GM15510 (cell line): ENCODE data around the gene KIF7.
A peak's percentile ranks its signal among the peaks of the same experiment; 100 is the strongest.

Experiments
- POLR2A ChIP-seq: IDR thresholded peaks from 3 replicates; pipeline ENCODE4 v1.6.1; 2011; ENCODE audit warnings: borderline replicate concordance; ENCODE audit not compliant: insufficient read length; ENCODE audit errors: extremely low read depth

Gene KIF7, protein sequence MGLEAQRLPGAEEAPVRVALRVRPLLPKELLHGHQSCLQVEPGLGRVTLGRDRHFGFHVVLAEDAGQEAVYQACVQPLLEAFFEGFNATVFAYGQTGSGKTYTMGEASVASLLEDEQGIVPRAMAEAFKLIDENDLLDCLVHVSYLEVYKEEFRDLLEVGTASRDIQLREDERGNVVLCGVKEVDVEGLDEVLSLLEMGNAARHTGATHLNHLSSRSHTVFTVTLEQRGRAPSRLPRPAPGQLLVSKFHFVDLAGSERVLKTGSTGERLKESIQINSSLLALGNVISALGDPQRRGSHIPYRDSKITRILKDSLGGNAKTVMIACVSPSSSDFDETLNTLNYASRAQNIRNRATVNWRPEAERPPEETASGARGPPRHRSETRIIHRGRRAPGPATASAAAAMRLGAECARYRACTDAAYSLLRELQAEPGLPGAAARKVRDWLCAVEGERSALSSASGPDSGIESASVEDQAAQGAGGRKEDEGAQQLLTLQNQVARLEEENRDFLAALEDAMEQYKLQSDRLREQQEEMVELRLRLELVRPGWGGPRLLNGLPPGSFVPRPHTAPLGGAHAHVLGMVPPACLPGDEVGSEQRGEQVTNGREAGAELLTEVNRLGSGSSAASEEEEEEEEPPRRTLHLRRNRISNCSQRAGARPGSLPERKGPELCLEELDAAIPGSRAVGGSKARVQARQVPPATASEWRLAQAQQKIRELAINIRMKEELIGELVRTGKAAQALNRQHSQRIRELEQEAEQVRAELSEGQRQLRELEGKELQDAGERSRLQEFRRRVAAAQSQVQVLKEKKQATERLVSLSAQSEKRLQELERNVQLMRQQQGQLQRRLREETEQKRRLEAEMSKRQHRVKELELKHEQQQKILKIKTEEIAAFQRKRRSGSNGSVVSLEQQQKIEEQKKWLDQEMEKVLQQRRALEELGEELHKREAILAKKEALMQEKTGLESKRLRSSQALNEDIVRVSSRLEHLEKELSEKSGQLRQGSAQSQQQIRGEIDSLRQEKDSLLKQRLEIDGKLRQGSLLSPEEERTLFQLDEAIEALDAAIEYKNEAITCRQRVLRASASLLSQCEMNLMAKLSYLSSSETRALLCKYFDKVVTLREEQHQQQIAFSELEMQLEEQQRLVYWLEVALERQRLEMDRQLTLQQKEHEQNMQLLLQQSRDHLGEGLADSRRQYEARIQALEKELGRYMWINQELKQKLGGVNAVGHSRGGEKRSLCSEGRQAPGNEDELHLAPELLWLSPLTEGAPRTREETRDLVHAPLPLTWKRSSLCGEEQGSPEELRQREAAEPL (N-terminal part only)

DNA sequence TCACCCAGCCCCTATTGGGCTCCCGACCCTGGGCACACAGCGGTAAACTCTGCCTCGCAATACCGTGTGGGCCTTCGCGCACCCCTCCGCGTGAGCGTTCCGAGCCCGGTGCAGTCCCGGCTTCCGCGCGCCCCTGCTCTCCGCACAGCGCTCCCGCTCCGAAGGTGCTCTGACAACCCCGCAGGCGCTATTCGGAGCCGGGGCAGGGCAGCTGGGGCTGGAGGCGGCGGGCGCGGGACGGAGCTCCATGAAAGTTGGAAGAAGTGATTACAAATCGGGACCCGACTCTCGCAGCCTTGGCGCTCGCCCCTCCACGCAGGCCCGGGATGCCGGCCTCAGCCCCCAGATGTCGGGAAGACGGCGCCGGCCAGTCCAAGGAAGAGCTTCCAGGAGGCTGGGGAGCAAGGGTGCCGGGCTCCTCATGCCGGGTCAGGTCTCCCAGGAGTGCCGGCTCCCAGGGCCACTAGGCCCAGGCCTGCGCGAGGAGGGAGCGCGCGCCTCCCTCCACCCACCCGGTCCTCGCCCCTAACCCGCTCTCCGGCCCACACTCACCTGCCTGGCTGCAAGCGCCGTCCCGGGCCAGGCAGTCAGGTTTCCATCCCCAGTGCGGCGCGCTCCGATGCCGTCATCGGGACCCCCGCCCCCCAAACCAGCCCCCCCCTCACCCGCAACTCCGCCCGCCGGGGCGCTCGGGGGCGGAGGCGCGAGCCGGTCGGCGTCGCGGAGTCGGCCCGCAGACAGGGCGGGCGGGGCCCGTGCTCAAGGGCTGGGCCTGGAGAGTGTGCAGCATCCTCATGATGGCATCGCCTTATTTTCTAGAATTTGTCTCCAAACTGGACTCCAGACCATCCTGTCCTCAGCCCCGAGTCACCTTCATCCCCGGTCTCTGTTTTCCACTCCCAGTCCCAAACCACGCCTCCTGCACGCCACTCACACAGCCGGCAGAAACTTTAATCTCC, at the start of gene KIF7:
Gene KIF7, minus strand, starts transcription at position 621 of the 959 bp plus-strand sequence. CDS start 2,537 bp downstream, outside the sequence.
- TF ChIP-seq POLR2A: no peak

DNA sequence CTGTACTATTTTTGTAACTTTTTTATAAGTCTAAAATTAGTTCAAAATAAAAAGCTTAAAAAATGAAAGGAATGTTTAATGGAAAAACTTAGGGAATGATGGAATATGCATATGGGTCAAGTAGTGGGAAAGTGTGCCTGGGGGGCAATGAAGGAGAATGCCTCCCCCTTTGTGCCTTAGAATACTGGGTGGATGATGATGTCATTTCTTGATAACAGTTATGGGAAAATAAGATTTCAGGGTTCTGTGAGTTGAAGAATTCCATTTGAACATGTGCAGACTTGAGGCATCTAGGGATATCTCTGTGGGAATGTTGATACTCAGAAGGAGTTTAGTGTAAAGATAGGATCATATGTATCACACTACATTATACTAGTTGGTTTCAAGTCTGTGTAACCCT, 49.1 kb upstream of the KIF7 start:
- no peak for TF ChIP-seq POLR2A

DNA sequence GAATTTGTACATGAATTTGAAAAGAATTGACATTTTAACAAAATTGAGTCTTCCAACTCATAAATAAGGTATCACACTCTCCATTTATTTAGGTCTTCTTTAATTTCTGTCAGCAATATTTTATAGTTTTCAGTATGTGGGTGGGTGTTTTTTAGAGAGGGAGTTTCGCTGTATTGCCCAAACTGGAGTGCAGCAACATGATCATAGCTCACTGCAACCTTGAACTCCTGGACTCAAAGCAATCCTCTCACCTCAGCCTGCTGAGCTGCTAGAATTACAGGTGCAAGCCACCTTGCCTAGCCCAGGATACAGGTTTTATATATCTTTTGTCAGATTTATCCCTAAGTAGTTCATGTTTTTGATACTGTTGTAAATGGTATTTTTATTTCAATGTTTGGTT, 39.9 kb upstream of the KIF7 start:
- no peak for TF ChIP-seq POLR2A

DNA sequence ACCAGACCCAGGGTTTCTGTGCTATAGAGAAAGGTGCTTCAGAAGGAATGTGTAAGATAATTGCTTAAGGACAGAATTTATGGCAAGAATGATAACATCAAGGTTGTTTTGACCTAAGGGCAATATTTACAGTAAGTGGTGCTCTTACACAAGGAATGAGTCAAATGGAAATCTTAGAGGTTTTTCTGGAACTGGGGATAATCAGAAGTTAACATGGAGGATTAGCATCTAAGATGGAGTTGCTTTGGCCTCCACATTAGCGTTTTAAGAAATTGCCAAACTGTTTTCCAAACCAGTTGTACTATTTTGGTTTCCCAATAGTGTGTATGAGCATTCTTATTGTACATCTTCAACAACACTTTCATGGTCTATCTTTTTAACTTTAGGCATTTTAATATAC, 38.4 kb upstream of the KIF7 start:
- TF ChIP-seq POLR2A: no peak

DNA sequence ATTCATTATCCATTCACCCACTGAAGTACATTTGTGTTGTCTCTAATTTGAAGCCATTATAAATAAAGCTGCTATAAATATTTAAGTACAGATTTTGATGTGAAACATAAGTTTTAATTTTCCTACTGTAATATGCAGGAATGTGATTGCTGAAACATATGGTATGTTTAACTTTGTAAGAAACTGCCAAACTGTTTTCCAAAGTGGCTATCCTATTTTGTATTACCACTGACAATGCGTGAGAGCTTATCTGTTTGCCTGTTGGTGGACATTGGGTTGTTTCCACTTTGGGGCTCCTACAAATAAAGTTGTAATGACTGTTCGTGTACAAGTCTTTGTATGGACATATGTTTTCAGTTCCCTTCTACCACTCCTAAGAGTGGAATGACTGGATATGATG, 37.8 kb upstream of the KIF7 start:
- no peak for TF ChIP-seq POLR2A

GRCh38 chr15:89690276-89691218, 35.3 kb upstream of the KIF7 start, which contains the start of the genes PEX11A and WDR93:
Gene PEX11A (minus strand): TSS chr15:89690754. CDS start chr15:89690632, 122 bp downstream.
Gene WDR93 (plus strand): TSS chr15:89690811. CDS start chr15:89701747, 10,936 bp downstream.
- TF ChIP-seq POLR2A: peak; percentile 22

DNA sequence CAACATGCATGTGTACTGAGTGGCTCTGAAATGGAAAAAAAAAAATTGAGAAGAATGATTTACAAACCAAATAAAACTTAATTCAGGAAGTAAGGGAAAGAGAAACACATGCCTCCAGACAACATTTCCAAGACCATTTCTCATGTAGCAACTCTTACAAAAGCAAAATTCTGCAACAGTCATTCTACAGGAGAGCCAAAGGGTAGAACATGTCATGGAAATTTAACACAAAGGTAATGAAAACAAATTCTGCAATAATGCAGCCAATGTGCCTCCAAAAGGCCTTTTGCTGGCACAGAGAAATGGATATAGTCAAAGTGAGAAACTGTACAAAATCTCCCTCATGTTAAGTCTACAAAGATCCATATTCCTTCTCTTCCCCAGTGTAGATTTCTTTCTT, 31.3 kb upstream of the KIF7 start:
- TF ChIP-seq POLR2A: no peak

DNA sequence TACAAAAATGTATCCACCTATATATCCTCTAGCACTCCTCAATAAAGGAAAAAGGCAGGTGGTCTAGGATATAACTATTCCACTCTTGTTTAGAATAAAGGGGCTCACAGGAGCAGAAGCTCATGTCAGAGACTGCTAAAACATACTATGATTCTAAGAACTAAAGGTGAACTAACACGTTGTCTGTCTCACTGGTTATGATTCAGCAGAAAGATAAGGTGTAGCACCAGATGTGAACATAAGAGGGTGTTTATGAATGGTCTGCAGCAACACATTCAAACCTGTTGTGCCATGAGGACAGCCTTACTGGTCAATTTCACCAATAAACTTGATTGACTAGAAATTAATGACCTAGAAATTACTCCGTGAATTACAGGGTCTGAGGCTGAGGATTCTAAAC, 30.7 kb upstream of the KIF7 start:
- TF ChIP-seq POLR2A: no peak

GRCh38 chr15:89681146-89681545, 25.9 kb upstream of the KIF7 start:
- TF ChIP-seq POLR2A: no peak

DNA sequence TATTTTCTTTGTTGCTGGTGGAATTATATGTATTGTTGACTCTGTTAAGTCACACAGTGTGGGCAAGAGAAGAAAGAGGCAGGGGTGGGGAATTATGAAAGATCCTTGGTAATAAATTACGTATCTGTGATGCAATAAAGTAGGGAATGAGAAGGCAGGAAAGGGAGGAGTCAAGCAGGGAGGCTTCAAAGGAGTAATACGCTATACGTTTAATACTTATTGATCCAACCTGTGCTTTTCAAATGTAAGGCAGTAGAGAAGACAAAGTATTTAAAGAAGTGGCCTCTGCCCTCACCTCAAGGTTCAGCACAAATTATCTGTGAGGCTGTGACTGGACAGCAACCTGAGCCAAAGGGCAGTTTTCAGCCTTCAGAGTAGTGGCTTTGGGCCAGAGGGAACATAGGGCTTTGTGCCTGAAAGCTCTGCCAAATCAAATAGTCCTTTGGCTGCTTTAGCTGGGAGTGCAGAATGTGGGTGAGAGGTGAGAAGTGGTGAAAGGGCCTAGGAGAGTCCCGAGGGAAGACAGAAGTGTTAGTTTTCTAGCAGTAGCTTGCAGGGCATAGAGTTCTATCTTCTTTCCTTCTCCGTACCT, 25.1 kb upstream of the KIF7 start:
- no peak for TF ChIP-seq POLR2A

DNA sequence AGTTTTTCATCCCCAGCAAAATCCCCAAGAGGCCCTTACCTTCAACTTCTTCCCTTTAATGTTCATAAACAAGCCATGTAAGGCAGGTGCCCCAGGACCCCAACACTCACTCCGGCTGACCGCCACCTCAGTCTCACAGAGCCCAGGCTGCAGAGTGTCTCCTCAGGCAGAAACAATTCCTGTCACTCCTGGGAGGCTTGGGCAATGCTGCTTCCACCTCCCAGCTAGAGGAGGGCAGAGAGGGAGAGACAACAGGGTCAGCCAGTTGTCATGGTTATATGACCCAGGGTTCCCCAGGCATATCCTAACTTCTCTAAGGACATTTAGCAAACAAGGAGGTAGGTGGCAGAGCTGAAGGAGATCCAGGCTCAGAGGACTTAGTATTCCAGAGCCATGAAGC, 23.9 kb upstream of the KIF7 start, which contains the start of gene PLIN1:
Gene PLIN1, minus strand, starts transcription at position 156 of the 400 bp plus-strand sequence. CDS start 1,878 bp downstream, outside the sequence.
- TF ChIP-seq POLR2A: no peak

GRCh38 chr15:89677381-89677780, 22.1 kb upstream of the KIF7 start:
- no peak for TF ChIP-seq POLR2A
